ENCODE results near the gene TCAF1. TPM values are rescaled to one million over a fixed set of nuclear protein-coding genes. Genes with fewer than 3 reads are reported as not detected.

Gene TCAF1
- total and polyA plus RNA-seq, 5 experiments from 2014 or later: 8.9 to 19.2 (median 15.2) TPM

Other genes starting within 250 kb of the TCAF1 start
- 1 to 10 TPM in 1 of 2 experiments, under 1 TPM in 1; 0.96 to 1.2 TPM for gene CTAGE6, start 144.5 kb downstream of the TCAF1 start, total RNA-seq
- under 1 TPM in 1 of 3 donors, not detected in 2; 0.08 TPM for gene CTAGE6, start 144.5 kb downstream of the TCAF1 start, polyA plus RNA-seq
- not detected for gene OR2F2, start 33.1 kb upstream of the TCAF1 start, total RNA-seq
- gene OR2F2, start 33.1 kb upstream of the TCAF1 start, polyA plus RNA-seq: not detected
- not detected for gene OR2F1, start 52.7 kb upstream of the TCAF1 start, total RNA-seq
- not detected for gene OR2F1, start 52.7 kb upstream of the TCAF1 start, polyA plus RNA-seq
- gene OR6B1, start 98.1 kb upstream of the TCAF1 start, total RNA-seq: not detected
- not detected for gene OR6B1, start 98.1 kb upstream of the TCAF1 start, polyA plus RNA-seq
- gene OR2A5, start 146.8 kb upstream of the TCAF1 start, total RNA-seq: not detected
- under 1 TPM in 1 of 3 donors, not detected in 2; 0.05 TPM for gene OR2A5, start 146.8 kb upstream of the TCAF1 start, polyA plus RNA-seq
- gene OR2A25, start 167.6 kb upstream of the TCAF1 start, total RNA-seq: not detected
- not detected for gene OR2A25, start 167.6 kb upstream of the TCAF1 start, polyA plus RNA-seq
- gene OR2A12, start 184.1 kb upstream of the TCAF1 start, total RNA-seq: not detected
- gene OR2A12, start 184.1 kb upstream of the TCAF1 start, polyA plus RNA-seq: not detected
- gene OR2A2, start 207.4 kb upstream of the TCAF1 start, total RNA-seq: not detected
- gene OR2A2, start 207.4 kb upstream of the TCAF1 start, polyA plus RNA-seq: not detected
- gene OR2A14, start 221.0 kb upstream of the TCAF1 start, total RNA-seq: not detected
- gene OR2A14, start 221.0 kb upstream of the TCAF1 start, polyA plus RNA-seq: not detected

Measured in naive thymus-derived CD8-positive, alpha-beta T cell (primary cell).